Liver (tissue), 9 donors: ENCODE data around the gene PKP4. TPM values are rescaled to one million over a fixed set of nuclear protein-coding genes. Genes with fewer than 3 reads are reported as not detected.

Source experiments
- DNase-seq: peaks from one replicate; pipeline ENCODE4 v3.0.0-alpha.2; 2017; ENCODE audit warnings: low spot score
- H3K27ac ChIP-seq, 2 donors: one replicate each; pipeline ENCODE4 v1.7.0; 2013; ENCODE audit warnings: inconsistent platforms in 2 of 2, low read length in 2 of 2, control low read depth in 1 of 2, low read depth in 1 of 2, mild to moderate bottlenecking in 1 of 2
- H3K27me3 ChIP-seq, 4 donors: one replicate each; pipeline versions ENCODE4 v1.6.1 to v1.7.0; 2013; ENCODE audit warnings: low read length in 3 of 4, inconsistent platforms in 1 of 4, mild to moderate bottlenecking in 1 of 4, moderate library complexity in 1 of 4; ENCODE audit not compliant: control insufficient read depth in 4 of 4, insufficient read depth in 4 of 4
- H3K36me3 ChIP-seq, 4 donors: one replicate each; pipeline versions ENCODE4 v1.6.1 to v1.7.0; 2013; ENCODE audit warnings: low read length in 3 of 4, mild to moderate bottlenecking in 3 of 4, low read depth in 1 of 4, moderate library complexity in 1 of 4; ENCODE audit not compliant: control insufficient read depth in 4 of 4, insufficient read depth in 3 of 4
- H3K4me1 ChIP-seq, 4 donors: one replicate each; pipeline versions ENCODE4 v1.6.1 to v1.7.0; 2013; ENCODE audit warnings: low read length in 3 of 4, mild to moderate bottlenecking in 3 of 4, moderate library complexity in 1 of 4; ENCODE audit not compliant: control insufficient read depth in 4 of 4, insufficient read depth in 4 of 4
- H3K4me3 ChIP-seq, 3 donors: one replicate each; pipeline versions ENCODE4 v1.6.1 to v1.7.0; 2013; ENCODE audit warnings: low read length in 3 of 3, control low read depth in 1 of 3, low read depth in 1 of 3, mild to moderate bottlenecking in 1 of 3
- H3K9ac ChIP-seq, 2 donors: one replicate each; pipeline ENCODE4 v1.7.0; 2013; ENCODE audit warnings: low read length in 2 of 2, mild to moderate bottlenecking in 2 of 2, moderate library complexity in 2 of 2, control low read depth in 1 of 2, low read depth in 1 of 2
- H3K9me3 ChIP-seq, 4 donors: one replicate each; pipeline versions ENCODE4 v1.6.1 to v1.7.0; 2013; ENCODE audit warnings: low read length in 3 of 4; ENCODE audit not compliant: control insufficient read depth in 4 of 4
- FOXA1 ChIP-seq: IDR thresholded peaks from 2 replicates; pipeline ENCODE4 v1.6.1; 2016; ENCODE audit warnings: antibody characterized with exemption
- FOXA2 ChIP-seq: IDR thresholded peaks from 2 replicates; pipeline ENCODE4 v1.6.1; 2016; ENCODE audit warnings: antibody characterized with exemption
- GABPA ChIP-seq, 2 donors: IDR thresholded peaks in 1 of 2; conservative IDR thresholded peaks in 1 of 2; 2 replicates each; pipeline ENCODE4 v1.6.1; 2016; ENCODE audit warnings: antibody characterized with exemption in 2 of 2, mild to moderate bottlenecking in 1 of 2, moderate library complexity in 1 of 2
- HNF4A ChIP-seq, 2 donors: conservative IDR thresholded peaks; 2 replicates each; pipeline ENCODE4 v1.6.1; 2016; ENCODE audit warnings: antibody characterized with exemption in 2 of 2, mild to moderate bottlenecking in 2 of 2
- HNF4G ChIP-seq: IDR thresholded peaks from 2 replicates; pipeline ENCODE4 v1.6.1; 2016; ENCODE audit warnings: antibody characterized with exemption
- JUND ChIP-seq, 2 donors: IDR thresholded peaks; 2 replicates each; pipeline ENCODE4 v1.6.1; 2016; ENCODE audit warnings: antibody characterized with exemption in 2 of 2
- NR2F2 ChIP-seq: IDR thresholded peaks from 2 replicates; pipeline ENCODE4 v1.6.1; 2016; ENCODE audit warnings: antibody characterized with exemption
- RAD21 ChIP-seq, 2 donors: IDR thresholded peaks; 2 replicates each; pipeline ENCODE4 v1.6.1; 2016; ENCODE audit warnings: antibody characterized with exemption in 2 of 2, mild to moderate bottlenecking in 2 of 2
- RXRA ChIP-seq, 2 donors: IDR thresholded peaks; 2 replicates each; pipeline ENCODE4 v1.6.1; 2017 to 2018; ENCODE audit warnings: antibody characterized with exemption in 2 of 2, mild to moderate bottlenecking in 1 of 2
- SP1 ChIP-seq: IDR thresholded peaks from 2 replicates; pipeline ENCODE4 v1.6.1; 2018; ENCODE audit warnings: antibody characterized with exemption, mild to moderate bottlenecking
- TAF1 ChIP-seq: conservative IDR thresholded peaks from 2 replicates; pipeline ENCODE4 v1.6.1; 2016; ENCODE audit warnings: antibody characterized with exemption, mild to moderate bottlenecking
- YY1 ChIP-seq: IDR thresholded peaks from 2 replicates; pipeline ENCODE4 v1.6.1; 2016; ENCODE audit warnings: antibody characterized with exemption, mild to moderate bottlenecking
- WGBS: extraction: QIAGEN DNeasy Blood & Tissue Kit; methylation state at CpG from one replicate; pipeline ENCODE4 v1.1.7; 2013; 5-methylcytosine and 5-hydroxymethylcytosine counted together
- polyA plus RNA-seq, 2 donors: library from polyadenylated mRNA; stranded (reverse) in 1 of 2; unstranded in 1 of 2; fragments of 200-250 nt in 1 of 2; fragments of >200 nt in 1 of 2; fragmentation: Nextera tagmentation in 1 of 2; extraction: Ambion mirVana in 1 of 2; gene quantifications; one replicate each; pipeline versions ENCODE4 v1.2.1 to v1.2.3, GENCODE V29; 2013 to 2015
- total RNA-seq, 2 donors: library from RNA; depleted of rRNA; stranded (reverse); fragments of >200 nt; gene quantifications; one replicate each; pipeline ENCODE4 v1.2.3, GENCODE V29; 2014
- TF ChIP-seq, protein P1 (sequence below): IDR thresholded peaks from 2 replicates; pipeline ENCODE4 v1.6.1; 2016; ENCODE audit warnings: antibody characterized with exemption
- TF ChIP-seq, protein P2 (sequence below): IDR thresholded peaks from 2 replicates; pipeline ENCODE4 v1.6.1; 2016; ENCODE audit warnings: antibody characterized with exemption
- TF ChIP-seq, protein P3 (sequence below): fragments of 150-350 bp; IDR thresholded peaks from 2 replicates; pipeline ENCODE4 v1.5.1; 2017; ENCODE audit warnings: improper control_type of control experiment, low read depth, low read length; ENCODE audit not compliant: missing input control
- TF ChIP-seq, protein P4 (sequence below): IDR thresholded peaks from 2 replicates; pipeline ENCODE4 v1.6.1; 2016; ENCODE audit warnings: antibody characterized with exemption
- donor health status: healthy.
- donor health status: healthy.
- donor health status: healthy.
- donor health status: healthy.
- donor health status: healthy.

The PKP4 gene
- total and polyA plus RNA-seq, 4 donors = 7.7 to 33.8 (median 19.0) TPM

DNA sequence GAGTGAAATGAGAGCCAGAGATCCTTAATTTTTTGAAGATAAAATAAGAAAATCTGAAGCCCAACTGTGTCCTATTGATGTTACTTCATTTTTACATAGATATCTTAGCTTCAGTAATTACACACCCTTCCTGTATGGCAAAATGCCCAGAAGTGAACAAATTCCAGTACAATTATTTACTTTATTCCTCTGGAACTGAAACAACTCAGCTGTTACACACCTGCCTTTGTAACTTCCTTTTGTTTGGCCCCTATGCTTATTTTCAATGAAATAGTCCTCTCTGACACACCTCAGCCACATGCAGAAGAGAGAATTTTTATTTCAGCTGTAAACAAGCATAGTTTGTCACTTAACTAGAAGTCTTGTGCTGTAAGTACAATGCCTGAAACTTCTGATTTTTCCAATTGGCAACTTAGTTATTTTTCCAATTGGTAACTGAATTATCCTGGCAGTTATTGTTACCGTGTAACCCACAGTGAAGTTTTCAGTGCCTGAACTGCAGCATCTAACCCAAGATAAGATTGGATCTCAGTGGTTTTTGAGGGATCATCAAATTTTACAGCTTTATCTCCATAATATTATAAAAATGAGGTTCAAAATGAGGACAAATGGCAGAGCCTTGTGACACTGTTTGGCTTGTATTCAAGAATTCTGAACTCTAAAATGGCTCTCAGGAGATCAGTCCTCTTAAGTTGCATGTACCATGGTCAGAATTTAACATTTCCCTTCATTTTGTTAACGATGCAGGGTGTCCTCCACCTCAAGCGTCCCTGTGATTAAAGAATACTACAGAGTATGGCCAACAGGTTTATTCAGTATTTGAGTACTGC is 82.6 kb downstream of the PKP4 start:
- no peak overlapping the region for H3K9ac ChIP-seq

DNA sequence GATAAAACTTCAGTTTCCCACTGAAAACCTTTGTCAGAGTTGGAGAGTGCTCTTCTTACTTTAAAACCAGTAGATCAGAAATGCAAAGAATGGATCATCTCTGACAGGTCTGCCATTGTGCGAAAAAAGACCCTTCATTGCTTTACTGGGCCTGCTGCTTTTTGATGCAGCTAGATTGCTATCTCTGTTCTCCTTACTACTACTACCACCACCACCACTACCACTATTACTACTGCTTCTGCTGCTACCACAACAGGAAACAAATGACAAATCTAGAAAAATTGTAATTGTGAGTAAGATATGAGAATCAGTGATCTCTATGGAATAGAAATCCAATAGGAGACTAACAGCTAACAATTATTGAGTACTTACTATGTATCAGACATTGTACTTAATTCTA is 85.8 kb downstream of the PKP4 start:
- Histone ChIP-seq H3K9ac (no peak overlapping the region), H3K9me3 (no peaks in the 10 kb centered on the region), H3K27me3 (no peaks in the 10 kb centered on the region), H3K4me1 (peaks cover 0 to 11% (median 7%) of the 10 kb centered on the region in 4 donors), H3K4me3 (no peak overlapping the region), H3K27ac (no peak overlapping the region), H3K36me3 (peaks cover 0 to 2% (median 0%) of the 10 kb centered on the region in 4 donors)
- DNase-seq = no peak
- TF ChIP-seq NR2F2 (no peak), HNF4A (conservative IDR thresholded peaks at IDR 0.05) (no peak), RXRA (IDR thresholded peaks at IDR 0.05) (no peak), RAD21 (IDR thresholded peaks at IDR 0.05) (no peak), GABPA (IDR thresholded peaks at IDR 0.05 in 1 of 2, conservative IDR thresholded peaks at IDR 0.05 in 1 of 2) (no peak), SP1 (no peak), HNF4G (no peak), TAF1 (no peak), JUND (IDR thresholded peaks at IDR 0.05) (no peak)
- TF ChIP-seq, protein P1, sequence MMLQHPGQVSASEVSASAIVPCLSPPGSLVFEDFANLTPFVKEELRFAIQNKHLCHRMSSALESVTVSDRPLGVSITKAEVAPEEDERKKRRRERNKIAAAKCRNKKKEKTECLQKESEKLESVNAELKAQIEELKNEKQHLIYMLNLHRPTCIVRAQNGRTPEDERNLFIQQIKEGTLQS = no peak
- TF ChIP-seq, protein P2, sequence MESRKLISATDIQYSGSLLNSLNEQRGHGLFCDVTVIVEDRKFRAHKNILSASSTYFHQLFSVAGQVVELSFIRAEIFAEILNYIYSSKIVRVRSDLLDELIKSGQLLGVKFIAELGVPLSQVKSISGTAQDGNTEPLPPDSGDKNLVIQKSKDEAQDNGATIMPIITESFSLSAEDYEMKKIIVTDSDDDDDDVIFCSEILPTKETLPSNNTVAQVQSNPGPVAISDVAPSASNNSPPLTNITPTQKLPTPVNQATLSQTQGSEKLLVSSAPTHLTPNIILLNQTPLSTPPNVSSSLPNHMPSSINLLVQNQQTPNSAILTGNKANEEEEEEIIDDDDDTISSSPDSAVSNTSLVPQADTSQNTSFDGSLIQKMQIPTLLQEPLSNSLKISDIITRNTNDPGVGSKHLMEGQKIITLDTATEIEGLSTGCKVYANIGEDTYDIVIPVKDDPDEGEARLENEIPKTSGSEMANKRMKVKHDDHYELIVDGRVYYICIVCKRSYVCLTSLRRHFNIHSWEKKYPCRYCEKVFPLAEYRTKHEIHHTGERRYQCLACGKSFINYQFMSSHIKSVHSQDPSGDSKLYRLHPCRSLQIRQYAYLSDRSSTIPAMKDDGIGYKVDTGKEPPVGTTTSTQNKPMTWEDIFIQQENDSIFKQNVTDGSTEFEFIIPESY = no peak
- TF ChIP-seq, protein P3, sequence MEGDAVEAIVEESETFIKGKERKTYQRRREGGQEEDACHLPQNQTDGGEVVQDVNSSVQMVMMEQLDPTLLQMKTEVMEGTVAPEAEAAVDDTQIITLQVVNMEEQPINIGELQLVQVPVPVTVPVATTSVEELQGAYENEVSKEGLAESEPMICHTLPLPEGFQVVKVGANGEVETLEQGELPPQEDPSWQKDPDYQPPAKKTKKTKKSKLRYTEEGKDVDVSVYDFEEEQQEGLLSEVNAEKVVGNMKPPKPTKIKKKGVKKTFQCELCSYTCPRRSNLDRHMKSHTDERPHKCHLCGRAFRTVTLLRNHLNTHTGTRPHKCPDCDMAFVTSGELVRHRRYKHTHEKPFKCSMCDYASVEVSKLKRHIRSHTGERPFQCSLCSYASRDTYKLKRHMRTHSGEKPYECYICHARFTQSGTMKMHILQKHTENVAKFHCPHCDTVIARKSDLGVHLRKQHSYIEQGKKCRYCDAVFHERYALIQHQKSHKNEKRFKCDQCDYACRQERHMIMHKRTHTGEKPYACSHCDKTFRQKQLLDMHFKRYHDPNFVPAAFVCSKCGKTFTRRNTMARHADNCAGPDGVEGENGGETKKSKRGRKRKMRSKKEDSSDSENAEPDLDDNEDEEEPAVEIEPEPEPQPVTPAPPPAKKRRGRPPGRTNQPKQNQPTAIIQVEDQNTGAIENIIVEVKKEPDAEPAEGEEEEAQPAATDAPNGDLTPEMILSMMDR = no peak
- 95% methylated on average over 1 of the region's 1 CpG for WGBS

More for the DNA sequence above, 82.6 kb downstream of the PKP4 start:
- H3K27ac ChIP-seq = peak overlapping the region; percentile 46 to 55
- H3K36me3 ChIP-seq = no peaks in the 10 kb centered on the region
- TF ChIP-seq, protein P3 = no peak
- TF ChIP-seq, protein P4, sequence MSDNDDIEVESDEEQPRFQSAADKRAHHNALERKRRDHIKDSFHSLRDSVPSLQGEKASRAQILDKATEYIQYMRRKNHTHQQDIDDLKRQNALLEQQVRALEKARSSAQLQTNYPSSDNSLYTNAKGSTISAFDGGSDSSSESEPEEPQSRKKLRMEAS = peak; percentile 51
- TF ChIP-seq SP1 (peak; percentile 14), NR2F2 (no peak), YY1 (no peak), FOXA1 (no peak), HNF4G (no peak), RAD21 (IDR thresholded peaks at IDR 0.05) (peak; percentile 33 to 37), FOXA2 (peak; percentile 56), GABPA (IDR thresholded peaks at IDR 0.05 in 1 of 2, conservative IDR thresholded peaks at IDR 0.05 in 1 of 2) (peak in 1 of 2 donors; percentile 67), RXRA (IDR thresholded peaks at IDR 0.05) (peak; percentile 5 to 28), HNF4A (conservative IDR thresholded peaks at IDR 0.05) (peak; percentile 41 to 43)
- TF ChIP-seq, protein P2 = peak; percentile 26
- TF ChIP-seq, protein P1 = no peak
- H3K4me3 ChIP-seq = no peak overlapping the region
- DNase-seq = no peak
- no peaks in the 10 kb centered on the region for H3K27me3 ChIP-seq
- H3K9me3 ChIP-seq = no peaks in the 10 kb centered on the region
- H3K4me1 ChIP-seq = peaks cover 0 to 11% (median 7%) of the 10 kb centered on the region in 4 donors
- 83% methylated on average over 3 of the region's 3 CpGs for WGBS
